ENCODE data around the gene RASSF8. TPM values are rescaled to one million over a fixed set of nuclear protein-coding genes. Genes with fewer than 3 reads are reported as not detected.

The RASSF8 gene
- total and polyA plus RNA-seq, 9 of the 15 experiments (the other 6 are each of a cell fraction or from before 2014, with no cell fraction given): 0.01 to 0.36 (median 0.12) TPM; not detected in 1

GRCh38 chr12:26108915-26109314 is 150.4 kb downstream of the RASSF8 start:
- H3K36me3 ChIP-seq (ENCODE audit: control insufficient read depth, insufficient read depth, low read length): no peaks in the 10 kb centered on the region
- no peak for ATAC-seq
- peaks cover 2 to 5% of the 10 kb centered on the region in 2 experiments; a peak in 3 of 5 replicates for H3K4me1 ChIP-seq (replicated peaks in 1 of 2; ENCODE audit: control insufficient read depth in 2 of 2, insufficient read depth in 2 of 2, low read length in 2 of 2)
- TF ChIP-seq TBP (optimal IDR thresholded peaks at IDR 0.05; ENCODE audit: low read depth, low read length) (no peak), CTBP1 (IDR thresholded peaks at IDR 0.05; ENCODE audit: borderline replicate concordance) (no peak), MBD1 (CRISPR knock-in tag; IDR thresholded peaks at IDR 0.05) (no peak), GATAD2B (IDR thresholded peaks at IDR 0.05; ENCODE audit: borderline replicate concordance) (no peak), ZNF146 (CRISPR knock-in tag; IDR thresholded peaks at IDR 0.05; ENCODE audit: unreplicated experiment) (no peak), SRSF1 (IDR thresholded peaks at IDR 0.05; ENCODE audit: low read depth, low read length) (no peak), ZBTB40 (IDR thresholded peaks at IDR 0.05) (no peak), ZBTB40 (CRISPR knock-in tag; IDR thresholded peaks at IDR 0.05) (no peak)
- no peak overlapping the region for H3K9ac ChIP-seq (ENCODE audit: insufficient read depth in 1 of 2, low read depth in 2 of 2, low read length in 2 of 2)
- H3K79me2 ChIP-seq (ENCODE audit: control insufficient read depth, insufficient read depth, low read length): no peaks in the 10 kb centered on the region
- H3K4me2 ChIP-seq (ENCODE audit: insufficient read depth, low read length): no peak overlapping the region
- H3K27ac ChIP-seq (ENCODE audit: extremely low read depth, low read depth, low read length): no peak overlapping the region
- intact Hi-C loops (cut with micrococcal nuclease): no loop called here
- H3K9me1 ChIP-seq (ENCODE audit: control insufficient read depth, insufficient read depth, low read length): no peaks in the 10 kb centered on the region
- H4K20me1 ChIP-seq (replicated peaks; ENCODE audit: control insufficient read depth, insufficient read depth, low read length): no peaks in the 10 kb centered on the region
- in situ Hi-C loops (cut with MboI): no loop called here
- no peak overlapping the region for H2AFZ ChIP-seq (ENCODE audit: low read depth, low read length)
- CTCF ChIA-PET (ENCODE audit: low intra/inter-chr PET ratio): no interaction called here
- POLR2A ChIA-PET: no interaction called here
- H3K27me3 ChIP-seq (ENCODE audit: control insufficient read depth in 2 of 2, insufficient read depth in 2 of 2, low read length in 2 of 2): peaks cover 2 to 9% of the 10 kb centered on the region in 2 experiments; a peak in 3 of 5 replicates
- WGBS (ENCODE audit: insufficient coverage, low coverage, missing lambda C conversion rate): 0% methylated on average over 2 of the region's 2 CpGs
- H3K9me3 ChIP-seq (replicated peaks; ENCODE audit: control insufficient read depth, insufficient read depth, low read depth, low read length): no peaks in the 10 kb centered on the region
- FAIRE-seq: no peak
- H3K4me3 ChIP-seq: no peak overlapping the region
- no peak for DNase-seq (ENCODE audit: extremely low read depth in 1 of 4, low spot score in 3 of 4)
- BruUV-seq (replicated peaks): no TSS peak
